HFFc6 (cell line): ENCODE results near the gene RNU6-9. TPM values are rescaled to one million over a fixed set of nuclear protein-coding genes. Genes with fewer than 3 reads are reported as not detected.

Experiments used
- DNase-seq: peaks from one replicate; pipeline ENCODE4 v3.0.0-alpha.2; 2018
- H3K27ac Mint-ChIP-seq: 2 replicates; pipeline ENCODE4 v1.8.0; 2020; ENCODE audit warnings: mild to moderate bottlenecking, mixed read lengths
- H3K27me3 Mint-ChIP-seq: 2 replicates; pipeline ENCODE4 v1.8.0; 2021; ENCODE audit warnings: mild to moderate bottlenecking, moderate library complexity, mixed read lengths; ENCODE audit not compliant: insufficient read depth
- H3K36me3 Mint-ChIP-seq: 2 replicates; pipeline ENCODE4 v1.8.0; 2021; ENCODE audit warnings: low read depth, mixed read lengths
- H3K4me1 Mint-ChIP-seq: 2 replicates; pipeline ENCODE4 v1.8.0; 2020; ENCODE audit warnings: low read depth, mixed read lengths
- H3K4me3 Mint-ChIP-seq: 2 replicates; pipeline ENCODE4 v1.8.0; 2020; ENCODE audit warnings: mild to moderate bottlenecking, moderate library complexity, mixed read lengths
- H3K9me3 Mint-ChIP-seq: 2 replicates; pipeline ENCODE4 v1.8.0; 2020; ENCODE audit warnings: mild to moderate bottlenecking, mixed read lengths
- total RNA-seq, 6 experiments: library from RNA; stranded (reverse); fragmentation: NEBNext Ultra II Directional; extraction: Animal tissue kit (Norgen Biotek cat#: 25700); gene quantifications; 2 replicates in 1 of 6; 3 replicates in 5 of 6; pipeline ENCODE4 v1.2.3, GENCODE V29; 2021
- TF ChIP-seq, protein P1 (sequence below): fragments of 200-600 bp; sonication (generic); IDR thresholded peaks from 2 replicates; pipeline ENCODE4 v1.5.0; 2021; ENCODE audit warnings: antibody characterized with exemption, mild to moderate bottlenecking

The RNU6-9 gene
- total RNA-seq, 6 experiments from 2014 or later, result not detected

DNA sequence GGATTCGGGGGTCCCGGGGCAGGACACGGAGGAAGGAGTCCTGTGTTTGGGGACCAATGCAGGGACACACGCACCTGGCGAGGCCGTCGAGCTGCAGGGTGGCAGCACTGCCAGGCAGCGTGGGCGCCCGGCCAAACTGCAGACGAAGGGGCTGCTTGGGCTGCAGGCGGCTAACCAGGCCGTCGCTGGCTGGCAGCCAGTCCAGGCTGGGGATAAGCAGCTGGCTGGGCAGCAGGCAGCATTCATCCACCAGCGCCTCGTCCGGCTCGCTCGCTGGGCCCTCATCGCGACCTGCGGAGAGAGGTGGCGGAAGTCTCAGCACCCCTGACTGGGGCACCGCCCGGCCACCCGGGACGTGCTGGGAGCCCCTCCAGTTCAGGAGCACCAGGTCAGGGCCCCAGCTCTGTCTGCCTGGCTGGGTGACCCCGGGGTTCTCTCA lies 22.3 kb upstream of the RNU6-9 start:
- no peak overlapping the region for H3K27ac Mint-ChIP-seq
- H3K9me3 Mint-ChIP-seq, result no peaks in the 10 kb centered on the region
- H3K4me1 Mint-ChIP-seq, result peaks cover 16% of the 10 kb centered on the region
- peaks cover 9% of the 10 kb centered on the region for H3K36me3 Mint-ChIP-seq
- DNase-seq, result no peak
- TF ChIP-seq, protein P1, sequence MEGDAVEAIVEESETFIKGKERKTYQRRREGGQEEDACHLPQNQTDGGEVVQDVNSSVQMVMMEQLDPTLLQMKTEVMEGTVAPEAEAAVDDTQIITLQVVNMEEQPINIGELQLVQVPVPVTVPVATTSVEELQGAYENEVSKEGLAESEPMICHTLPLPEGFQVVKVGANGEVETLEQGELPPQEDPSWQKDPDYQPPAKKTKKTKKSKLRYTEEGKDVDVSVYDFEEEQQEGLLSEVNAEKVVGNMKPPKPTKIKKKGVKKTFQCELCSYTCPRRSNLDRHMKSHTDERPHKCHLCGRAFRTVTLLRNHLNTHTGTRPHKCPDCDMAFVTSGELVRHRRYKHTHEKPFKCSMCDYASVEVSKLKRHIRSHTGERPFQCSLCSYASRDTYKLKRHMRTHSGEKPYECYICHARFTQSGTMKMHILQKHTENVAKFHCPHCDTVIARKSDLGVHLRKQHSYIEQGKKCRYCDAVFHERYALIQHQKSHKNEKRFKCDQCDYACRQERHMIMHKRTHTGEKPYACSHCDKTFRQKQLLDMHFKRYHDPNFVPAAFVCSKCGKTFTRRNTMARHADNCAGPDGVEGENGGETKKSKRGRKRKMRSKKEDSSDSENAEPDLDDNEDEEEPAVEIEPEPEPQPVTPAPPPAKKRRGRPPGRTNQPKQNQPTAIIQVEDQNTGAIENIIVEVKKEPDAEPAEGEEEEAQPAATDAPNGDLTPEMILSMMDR, result no peak
- H3K4me3 Mint-ChIP-seq, result no peak overlapping the region
- H3K27me3 Mint-ChIP-seq, result peaks cover 10% of the 10 kb centered on the region

- Mint-ChIP-seq H3K9me3 (no peaks in the 10 kb centered on the region), H3K36me3 (peaks cover 12% of the 10 kb centered on the region), H3K27ac (peak overlapping the region; percentile 56), H3K4me3 (no peak overlapping the region), H3K27me3 (peaks cover 10% of the 10 kb centered on the region), H3K4me1 (peaks cover 16% of the 10 kb centered on the region)
- TF ChIP-seq, protein P1, result no peak
- no peak for DNase-seq
These were observed 21.6 kb upstream of the RNU6-9 start for GRCh38 chr19:871446-872265.

DNA sequence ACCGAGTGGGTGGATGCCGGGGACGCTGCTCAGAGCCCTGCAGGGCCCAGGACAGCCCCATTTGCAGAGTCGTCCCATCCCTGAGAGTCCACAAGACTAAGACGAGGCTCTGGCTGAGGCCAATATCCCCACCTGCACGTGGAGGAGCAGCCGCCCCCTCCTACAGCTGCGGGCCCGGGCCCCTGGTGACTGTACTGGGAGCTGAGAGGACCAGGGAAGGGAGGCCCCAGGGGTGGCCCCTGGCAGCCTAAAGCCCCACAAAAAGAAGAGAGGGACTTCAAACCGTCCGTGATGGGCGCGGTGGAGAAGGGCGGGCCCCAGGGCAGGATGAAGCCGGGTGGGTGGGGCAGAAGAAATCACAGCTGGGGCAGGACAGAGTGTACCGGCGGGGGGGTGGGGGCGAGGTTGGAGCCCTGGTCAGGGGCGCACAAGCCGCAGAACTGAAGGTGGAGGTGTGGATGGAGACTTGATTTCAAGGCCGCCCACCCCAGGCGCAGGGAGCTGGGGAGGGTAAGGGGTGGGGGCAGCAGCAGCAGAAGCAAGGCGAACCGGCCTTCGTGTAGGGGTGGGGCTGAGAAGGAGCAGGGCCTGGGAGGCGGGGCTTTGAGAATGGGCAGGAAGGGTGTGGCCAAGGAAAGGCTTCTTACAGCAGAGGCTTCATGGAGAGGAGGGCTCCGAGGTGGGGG lies 20.9 kb upstream of the RNU6-9 start:
- H3K4me3 Mint-ChIP-seq, result peak overlapping the region; percentile 64

DNA sequence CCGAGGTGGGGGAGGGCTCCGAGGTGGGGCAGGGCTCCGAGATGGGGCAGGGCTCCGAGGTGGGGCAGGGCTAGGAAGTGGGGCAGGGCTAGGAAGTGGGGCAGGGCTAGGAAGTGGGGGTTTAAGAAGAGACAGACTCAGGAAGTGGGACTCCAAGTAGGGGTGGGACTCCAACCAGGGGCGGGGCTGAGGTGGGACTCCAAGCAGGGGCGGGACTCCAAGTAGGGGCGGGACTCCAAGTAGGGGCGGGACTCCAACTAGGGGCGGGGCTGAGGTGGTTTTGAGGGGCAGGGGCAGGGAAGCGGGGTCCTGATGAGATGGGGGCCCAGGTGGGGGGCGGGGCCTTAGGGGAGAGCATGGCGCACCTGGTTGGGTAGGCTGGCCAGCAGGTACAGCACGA lies 20.2 kb upstream of the RNU6-9 start:
- Mint-ChIP-seq H3K27ac (no peak overlapping the region), H3K27me3 (peaks cover 7% of the 10 kb centered on the region), H3K36me3 (peaks cover 7% of the 10 kb centered on the region; the same call in 1 of the 2 replicates), H3K4me3 (no peak overlapping the region), H3K4me1 (peaks cover 16% of the 10 kb centered on the region), H3K9me3 (no peaks in the 10 kb centered on the region)
- DNase-seq, result peak; percentile 70
- TF ChIP-seq, protein P1, result no peak

More for the DNA sequence above, 20.9 kb upstream of the RNU6-9 start:
- peak; percentile 74 for DNase-seq
- Mint-ChIP-seq H3K36me3 (peaks cover 10% of the 10 kb centered on the region), H3K27me3 (peaks cover 9% of the 10 kb centered on the region), H3K9me3 (no peaks in the 10 kb centered on the region), H3K27ac (peak overlapping the region; percentile 56), H3K4me1 (peaks cover 16% of the 10 kb centered on the region)
- TF ChIP-seq, protein P1, result no peak

DNA sequence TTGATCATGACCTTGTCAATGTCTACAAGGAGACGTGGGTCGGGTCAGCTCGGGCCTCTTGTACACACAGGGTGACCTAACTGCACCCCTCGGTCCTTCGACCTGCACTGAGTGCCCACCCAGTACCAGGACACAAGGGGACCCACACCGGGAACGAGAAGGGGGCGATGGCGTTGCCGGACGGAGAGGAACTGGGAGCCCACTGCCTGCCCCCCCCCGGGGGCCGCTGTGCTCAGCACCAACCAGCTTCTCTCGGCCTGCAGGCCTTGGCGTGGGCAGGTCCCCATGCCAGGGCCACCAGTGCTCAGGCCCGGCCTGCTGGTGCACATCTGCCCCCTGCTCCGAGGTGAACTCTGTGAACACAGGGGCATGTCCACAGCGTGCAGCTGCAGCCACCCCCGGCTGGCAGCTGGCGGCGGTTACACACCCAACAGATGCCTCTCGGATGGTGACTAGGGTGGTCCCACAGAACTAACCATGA lies 19.7 kb upstream of the RNU6-9 start:
- Mint-ChIP-seq H3K36me3 (peaks cover 7% of the 10 kb centered on the region; the same call in 1 of the 2 replicates), H3K27me3 (peaks cover 7% of the 10 kb centered on the region), H3K4me1 (peaks cover 16% of the 10 kb centered on the region), H3K27ac (no peak overlapping the region), H3K4me3 (no peak overlapping the region), H3K9me3 (no peaks in the 10 kb centered on the region)
- TF ChIP-seq, protein P1, result no peak
- DNase-seq, result no peak
